Measurements from ENCODE around the gene ADGRA1.

Gene ADGRA1

DNA sequence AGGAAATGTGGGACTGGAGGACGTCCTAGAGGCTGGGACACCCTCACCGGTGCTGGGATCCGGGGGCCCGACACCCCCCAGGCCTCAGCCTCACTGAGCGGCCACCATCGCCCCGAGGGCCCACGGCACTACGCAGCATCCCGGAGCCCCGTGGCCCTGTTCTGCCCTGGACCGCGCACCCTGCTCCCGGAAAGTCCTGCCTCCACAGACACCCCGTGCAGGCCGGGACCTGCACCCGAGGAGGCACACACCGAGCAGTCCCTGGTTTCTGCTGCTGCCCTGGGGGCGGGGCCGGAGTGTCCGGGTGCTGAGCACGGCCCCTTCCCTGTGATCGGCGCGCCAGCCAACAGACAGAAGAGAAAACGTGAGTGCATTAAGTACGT is 54.2 kb downstream of the ADGRA1 start:
- ChIA-PET CTCF (no interaction called here), POLR2A (no interaction called here)
- TF ChIP-seq MEIS1 (CRISPR knock-in tag; IDR thresholded peaks at IDR 0.05; ENCODE audit: borderline replicate concordance) (no peak), ZSCAN30 (tag by site-specific recombination; IDR thresholded peaks at IDR 0.05) (no peak), ZFP69B (tag by site-specific recombination; IDR thresholded peaks at IDR 0.05) (no peak), ZNF639 (tag by site-specific recombination; IDR thresholded peaks at IDR 0.05) (no peak), KLF16 (tag by site-specific recombination; IDR thresholded peaks at IDR 0.05) (no peak), ZBTB44 (tag by site-specific recombination; IDR thresholded peaks at IDR 0.05) (no peak), ZNF140 (tag by site-specific recombination; IDR thresholded peaks at IDR 0.05) (no peak), ZIC2 (tag by site-specific recombination; IDR thresholded peaks at IDR 0.05) (no peak), SP3 (tag by site-specific recombination; IDR thresholded peaks at IDR 0.05) (no peak), MYNN (tag by site-specific recombination; IDR thresholded peaks at IDR 0.05; ENCODE audit: borderline replicate concordance) (no peak), ZNF768 (tag by site-specific recombination; IDR thresholded peaks at IDR 0.05) (no peak), ZNF776 (tag by site-specific recombination; IDR thresholded peaks at IDR 0.05; ENCODE audit: borderline replicate concordance) (no peak), ZNF138 (tag by site-specific recombination; IDR thresholded peaks at IDR 0.05; ENCODE audit: borderline replicate concordance) (no peak), ZNF555 (tag by site-specific recombination; conservative IDR thresholded peaks at IDR 0.05) (no peak), BCL6B (tag by site-specific recombination; IDR thresholded peaks at IDR 0.05) (no peak), ZNF280C (tag by site-specific recombination; IDR thresholded peaks at IDR 0.05) (no peak)
- TF ChIP-seq, protein P1, sequence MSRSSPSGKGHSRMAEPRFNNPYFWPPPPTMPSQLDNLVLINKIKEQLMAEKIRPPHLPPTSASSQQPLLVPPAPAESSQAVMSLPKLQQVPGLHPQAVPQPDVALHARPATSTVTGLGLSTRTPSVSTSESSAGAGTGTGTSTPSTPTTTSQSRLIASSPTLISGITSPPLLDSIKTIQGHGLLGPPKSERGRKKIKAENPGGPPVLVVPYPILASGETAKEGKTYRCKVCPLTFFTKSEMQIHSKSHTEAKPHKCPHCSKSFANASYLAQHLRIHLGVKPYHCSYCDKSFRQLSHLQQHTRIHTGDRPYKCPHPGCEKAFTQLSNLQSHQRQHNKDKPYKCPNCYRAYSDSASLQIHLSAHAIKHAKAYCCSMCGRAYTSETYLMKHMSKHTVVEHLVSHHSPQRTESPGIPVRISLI (tag by site-specific recombination; IDR thresholded peaks at IDR 0.05): no peak
- TF ChIP-seq, protein P2, sequence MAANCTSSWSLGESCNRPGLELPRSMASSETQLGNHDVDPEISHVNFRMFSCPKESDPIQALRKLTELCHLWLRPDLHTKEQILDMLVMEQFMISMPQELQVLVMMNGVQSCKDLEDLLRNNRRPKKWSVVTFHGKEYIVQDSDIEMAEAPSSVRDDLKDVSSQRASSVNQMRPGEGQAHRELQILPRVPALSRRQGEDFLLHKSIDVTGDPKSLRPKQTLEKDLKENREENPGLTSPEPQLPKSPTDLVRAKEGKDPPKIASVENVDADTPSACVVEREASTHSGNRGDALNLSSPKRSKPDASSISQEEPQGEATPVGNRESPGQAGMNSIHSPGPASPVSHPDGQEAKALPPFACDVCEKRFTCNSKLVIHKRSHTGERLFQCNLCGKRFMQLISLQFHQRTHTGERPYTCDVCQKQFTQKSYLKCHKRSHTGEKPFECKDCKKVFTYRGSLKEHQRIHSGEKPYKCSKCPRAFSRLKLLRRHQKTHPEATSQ (tag by site-specific recombination; IDR thresholded peaks at IDR 0.05): no peak
- no peaks in the 10 kb centered on the region for H3K9me3 ChIP-seq (ENCODE audit: control insufficient read depth, insufficient read depth, low read depth, low read length)
- no peaks in the 10 kb centered on the region for H3K36me3 ChIP-seq (ENCODE audit: control insufficient read depth in 2 of 2, insufficient read depth in 1 of 2, low read length in 2 of 2)
- H3K4me1 ChIP-seq (ENCODE audit: control insufficient read depth, insufficient read depth, low read length): no peaks in the 10 kb centered on the region
- no peak overlapping the region for H3K4me3 ChIP-seq (ENCODE audit: low read depth, low read length)
- H3K27ac ChIP-seq (ENCODE audit: extremely low read depth, low read depth, low read length): no peak overlapping the region
